GM12873 (cell line): ENCODE data around the gene VIP.

Experiments used
- CTCF ChIP-seq: IDR thresholded peaks from 2 replicates; pipeline ENCODE4 v1.5.1; 2012; ENCODE audit warnings: low read depth, mild to moderate bottlenecking, moderate library complexity, low read length, control low read depth; ENCODE audit not compliant: insufficient read depth; ENCODE audit errors: missing control alignments

The VIP gene

GRCh38 chr6:152748843-152749242 is 1.8 kb upstream of the VIP start:
- no peak for TF ChIP-seq CTCF

- no peak for TF ChIP-seq CTCF
Observed at GRCh38 chr6:152749336-152749735, 1.3 kb upstream of the VIP start.

- no peak for TF ChIP-seq CTCF
Observed at GRCh38 chr6:152765331-152765730, 14.7 kb downstream of the VIP start.

GRCh38 chr6:152769159-152769558 is 18.6 kb downstream of the VIP start:
- no peak for TF ChIP-seq CTCF

GRCh38 chr6:152769993-152770392 is 19.4 kb downstream of the VIP start:
- TF ChIP-seq CTCF: no peak

- no peak for TF ChIP-seq CTCF
Observed at GRCh38 chr6:152771061-152771687, 20.6 kb downstream of the VIP start.

- no peak for TF ChIP-seq CTCF
Observed at GRCh38 chr6:152775428-152775827, 24.8 kb downstream of the VIP start.
